Measurements from ENCODE around the gene RELN. TPM values are rescaled to one million over a fixed set of nuclear protein-coding genes. Genes with fewer than 3 reads are reported as not detected.

RELN gene
- total RNA-seq, 4 donors from 2014 or later = 1.2 to 7.1 (median 3.7) TPM

GRCh38 chr7:103597606-103598005 is 391.9 kb downstream of the RELN start:
- no peak for ATAC-seq (ENCODE audit: low FRiP score)
- TF ChIP-seq CTCF (IDR thresholded peaks at IDR 0.05) = no peak
- no peak for DNase-seq (ENCODE audit: low spot score)

- ATAC-seq (ENCODE audit: low FRiP score) = no peak
- TF ChIP-seq CTCF (IDR thresholded peaks at IDR 0.05) = no peak
- no peak for DNase-seq (ENCODE audit: low spot score)
These were observed 395.3 kb downstream of the RELN start for GRCh38 chr7:103594186-103594585.

GRCh38 chr7:103593691-103594090 is 395.8 kb downstream of the RELN start:
- ATAC-seq (ENCODE audit: low FRiP score) = no peak
- DNase-seq (ENCODE audit: low spot score) = no peak
- TF ChIP-seq CTCF (IDR thresholded peaks at IDR 0.05) = no peak

- TF ChIP-seq CTCF (IDR thresholded peaks at IDR 0.05) = no peak
- no peak for ATAC-seq (ENCODE audit: low FRiP score)
- no peak for DNase-seq (ENCODE audit: low spot score)
These were observed 396.6 kb downstream of the RELN start for GRCh38 chr7:103592844-103593243.

GRCh38 chr7:103592187-103592586 is 397.3 kb downstream of the RELN start:
- ATAC-seq (ENCODE audit: low FRiP score) (no peak), DNase-seq (ENCODE audit: low spot score) (no peak)
- no peak for TF ChIP-seq CTCF (IDR thresholded peaks at IDR 0.05)

- TF ChIP-seq CTCF (IDR thresholded peaks at IDR 0.05) = no peak
- DNase-seq (ENCODE audit: low spot score) (no peak), ATAC-seq (ENCODE audit: low FRiP score) (no peak)
These were observed 409.4 kb downstream of the RELN start for GRCh38 chr7:103580031-103580430.

GRCh38 chr7:103577059-103577458 is 412.4 kb downstream of the RELN start:
- ATAC-seq (ENCODE audit: low FRiP score) (no peak), DNase-seq (ENCODE audit: low spot score) (no peak)
- TF ChIP-seq CTCF (IDR thresholded peaks at IDR 0.05) = no peak

Data from omental fat pad (tissue), 4 donors.